SKM-1 (cell line): ENCODE measurements around the gene RGS7.
"Not testable (repeated sequence)": the region's sequence is repeated elsewhere in the genome, so short reads cannot be mapped to it uniquely, and the experiment has no call there.

ENCODE experiments used
- DNase-seq: peaks from one replicate; lab custom pipeline; 2025; ENCODE audit not compliant: unreplicated experiment; lab: John Stamatoyannopoulos, UW

The RGS7 gene

GRCh38 chr1:241274693-241275092, 82.3 kb downstream of the RGS7 start:
- DNase-seq, result no peak

GRCh38 chr1:241272828-241273227, 84.2 kb downstream of the RGS7 start:
- no peak for DNase-seq

GRCh38 chr1:241271427-241271826, 85.6 kb downstream of the RGS7 start:
- DNase-seq, result no peak

- DNase-seq, result no peak
Observed at GRCh38 chr1:241270016-241270415, 87.0 kb downstream of the RGS7 start.

GRCh38 chr1:241269116-241269515, 87.9 kb downstream of the RGS7 start:
- no peak for DNase-seq

GRCh38 chr1:241266121-241266520, 90.9 kb downstream of the RGS7 start:
- no peak for DNase-seq

GRCh38 chr1:241265428-241265827, 91.6 kb downstream of the RGS7 start:
- no peak for DNase-seq

DNA sequence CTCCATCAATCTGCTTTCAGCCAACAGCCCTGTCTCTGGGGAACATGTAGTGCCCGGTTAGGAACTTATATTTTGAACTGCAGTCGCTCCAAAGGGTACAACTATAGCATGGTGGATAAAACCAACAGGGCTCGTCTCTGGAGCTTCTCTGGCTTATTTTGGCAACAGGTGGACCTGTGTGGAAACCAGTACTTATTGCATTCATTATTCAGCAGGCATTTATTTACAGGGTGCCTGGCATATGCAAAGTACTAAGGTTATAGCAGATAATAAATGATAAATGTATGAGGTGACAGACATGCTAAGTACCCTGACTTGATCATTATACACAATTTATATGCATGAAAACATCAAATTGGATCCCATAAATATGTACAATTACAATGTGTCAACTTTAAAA, 93.7 kb downstream of the RGS7 start:
- DNase-seq, result no peak

GRCh38 chr1:241253471-241253870, 103.5 kb downstream of the RGS7 start:
- no peak for DNase-seq

GRCh38 chr1:241250465-241250864, 106.5 kb downstream of the RGS7 start:
- no peak for DNase-seq

GRCh38 chr1:241240069-241240468, 116.9 kb downstream of the RGS7 start:
- DNase-seq, result no peak

DNA sequence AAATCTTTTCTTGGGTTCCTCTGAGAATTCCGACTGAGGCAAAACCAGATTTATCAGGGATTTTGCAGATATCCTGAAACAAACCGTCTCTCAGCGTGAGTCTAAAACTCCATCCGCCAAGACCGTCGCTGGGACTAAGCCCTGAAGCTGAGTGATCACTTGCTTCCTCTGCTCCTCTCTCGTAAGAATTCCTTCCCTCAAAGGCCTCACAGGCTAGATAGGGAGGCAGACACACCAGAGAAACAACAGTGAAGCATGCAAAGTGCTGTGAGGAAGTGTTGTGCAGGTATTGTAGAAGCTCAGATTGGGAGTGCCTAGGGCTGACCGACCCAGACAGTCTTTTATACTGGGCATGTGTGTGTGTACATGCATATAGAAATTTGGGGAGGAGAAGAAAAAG, 119.1 kb downstream of the RGS7 start:
- DNase-seq, result no peak

DNA sequence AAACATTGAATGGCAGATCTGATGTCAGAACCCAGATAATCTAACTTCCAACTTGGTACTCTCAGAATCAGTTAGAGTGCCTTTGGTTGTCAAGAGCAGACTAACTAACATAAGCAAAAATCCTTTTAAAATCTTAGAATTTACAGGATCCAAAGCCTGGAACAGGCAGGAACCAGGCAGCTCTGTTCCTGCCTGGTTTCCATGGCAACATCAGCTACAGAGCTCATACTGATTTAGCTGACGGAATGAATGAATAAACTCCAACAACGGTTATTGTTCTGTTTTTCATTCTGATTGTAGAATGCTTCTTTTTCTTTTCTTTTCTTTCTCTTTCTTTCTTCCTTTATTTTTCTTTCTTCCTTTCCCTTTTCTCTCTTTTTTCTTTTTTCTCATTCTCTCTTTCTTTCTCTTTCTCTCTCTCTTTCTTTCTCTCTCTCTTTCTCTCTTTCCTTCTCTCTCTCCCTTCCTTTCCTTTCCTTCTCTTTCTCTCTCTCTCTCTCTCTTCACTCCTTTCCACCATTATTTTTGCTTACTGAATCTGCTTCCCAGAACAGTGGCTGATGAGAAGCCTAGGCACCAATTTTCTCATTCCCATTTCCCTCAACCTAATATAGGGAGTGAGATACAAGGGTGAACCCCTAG, 121.6 kb downstream of the RGS7 start:
- DNase-seq, result no peak

DNA sequence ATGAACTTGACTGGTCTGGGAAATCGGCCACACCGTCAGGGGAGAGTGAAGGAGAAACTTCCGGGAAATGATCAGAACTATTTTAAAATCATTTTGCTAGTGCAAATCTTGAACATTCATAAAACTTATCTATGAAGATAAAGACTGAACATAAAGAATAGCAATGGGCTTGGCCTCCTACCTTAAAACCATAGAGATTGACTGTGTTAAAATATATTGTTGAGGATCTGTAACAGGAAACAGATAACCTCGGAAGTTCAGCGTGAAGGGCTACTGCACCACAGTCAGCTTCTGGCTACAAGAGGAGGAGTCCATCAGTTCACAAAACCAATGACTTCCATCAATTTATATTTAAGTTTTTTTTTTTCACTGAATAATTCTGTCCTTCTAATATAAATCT, 127.3 kb downstream of the RGS7 start:
- DNase-seq, result no peak

DNA sequence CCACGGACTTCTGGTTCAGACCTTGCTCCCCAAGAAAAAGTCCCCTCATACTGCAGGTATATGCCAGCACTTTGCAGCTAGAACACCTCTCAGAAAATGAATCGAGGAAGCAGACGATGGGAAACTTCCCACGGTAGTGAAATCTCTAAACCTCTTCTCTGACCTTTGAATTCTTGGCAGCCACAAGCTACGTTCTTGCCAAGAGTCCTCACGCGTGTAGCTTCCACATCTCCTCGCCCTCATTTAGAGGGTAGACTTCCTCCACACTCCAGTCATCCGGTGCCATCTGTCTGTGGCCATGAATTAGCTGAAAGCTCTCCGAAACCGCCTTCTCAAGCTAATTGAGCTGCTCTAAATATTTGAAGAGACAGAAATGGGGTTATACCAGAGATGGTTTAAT, 127.8 kb downstream of the RGS7 start:
- no peak for DNase-seq

- DNase-seq, result no peak
Observed at GRCh38 chr1:241228339-241228738, 128.7 kb downstream of the RGS7 start.

- no peak for DNase-seq
Observed at GRCh38 chr1:241225741-241226140, 131.3 kb downstream of the RGS7 start.

GRCh38 chr1:241224189-241224588, 132.8 kb downstream of the RGS7 start:
- not testable (repeated sequence) for DNase-seq

DNA sequence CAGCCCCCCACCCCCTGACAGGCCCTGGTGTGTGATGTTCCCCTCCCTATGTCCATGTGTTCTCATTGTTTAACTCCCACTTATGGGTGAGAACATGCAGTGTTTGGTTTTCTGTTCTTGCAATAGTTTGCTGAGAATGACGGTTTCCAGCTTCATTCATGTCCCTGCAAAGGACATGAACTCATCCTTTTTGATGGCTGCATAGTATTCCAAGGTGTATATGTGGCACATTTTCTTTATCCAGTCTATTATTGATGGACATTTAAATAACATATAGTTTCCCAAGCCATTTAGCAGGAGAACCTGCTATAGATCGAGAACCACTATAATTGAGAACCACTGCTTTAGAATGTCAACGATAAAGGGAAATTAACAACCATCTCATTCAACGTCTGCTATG, 134.2 kb downstream of the RGS7 start:
- not testable (repeated sequence) for DNase-seq

- DNase-seq, result no peak
Observed at GRCh38 chr1:241221319-241221718, 135.7 kb downstream of the RGS7 start.

GRCh38 chr1:241220913-241221312, 136.1 kb downstream of the RGS7 start:
- not testable (repeated sequence) for DNase-seq

DNA sequence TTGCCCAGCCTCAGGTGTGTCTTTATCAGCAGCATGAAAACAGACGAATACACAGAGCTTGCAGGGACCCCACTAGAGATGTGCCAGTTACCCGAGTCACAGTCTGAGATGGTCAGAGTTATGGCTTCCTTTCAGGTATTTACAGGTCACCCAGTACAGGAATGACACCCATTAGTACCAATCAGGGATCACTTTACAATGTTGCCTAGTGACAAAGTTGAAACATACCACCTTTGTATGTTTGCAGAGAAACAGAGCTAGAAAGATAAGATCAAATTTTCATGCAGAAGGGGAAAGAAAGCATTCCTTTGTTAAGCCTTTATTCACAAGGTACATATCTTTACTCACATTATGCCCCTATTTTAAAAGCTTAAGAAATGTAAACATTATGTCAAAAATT, 137.6 kb downstream of the RGS7 start:
- no peak for DNase-seq

DNA sequence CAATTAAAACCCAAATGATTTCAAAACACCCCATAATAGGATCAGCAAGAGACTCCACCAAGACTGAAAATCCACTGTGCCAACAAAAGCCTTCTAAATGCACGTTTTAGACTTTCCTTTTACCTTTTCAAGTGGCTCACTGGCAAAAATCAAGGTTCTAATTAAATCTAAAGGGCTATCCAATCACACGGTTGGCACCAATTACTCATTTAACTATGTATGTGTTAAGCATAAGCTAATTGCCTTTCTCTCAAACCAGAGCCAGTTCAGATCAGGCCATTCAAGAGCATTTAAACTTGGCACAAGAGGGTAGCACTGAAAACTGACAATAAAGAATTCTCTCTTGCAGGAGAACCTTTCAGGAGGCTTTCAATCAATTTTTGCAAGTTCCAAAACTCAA, 139.5 kb downstream of the RGS7 start:
- DNase-seq, result no peak

DNA sequence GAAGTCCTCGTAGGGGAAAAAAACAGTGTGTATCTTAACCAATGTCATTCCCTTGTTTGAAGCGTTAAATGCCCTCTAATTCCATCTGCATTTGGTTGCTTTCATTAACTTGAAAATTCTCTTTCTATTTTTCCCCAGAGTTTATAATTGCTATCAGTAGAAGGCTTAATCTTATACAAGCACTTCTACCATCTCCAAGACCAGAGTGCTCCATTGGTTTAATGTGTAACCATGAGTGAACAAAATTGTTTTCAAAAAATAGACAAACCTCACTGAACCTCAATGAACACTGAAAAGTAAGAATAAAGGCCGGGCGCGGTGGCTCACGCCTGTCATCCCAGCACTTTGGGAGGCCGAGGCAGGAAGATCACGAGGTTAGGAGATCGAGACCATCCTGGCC, 141.3 kb downstream of the RGS7 start:
- DNase-seq, result no peak
